ENCODE results near the gene WBP2. TPM values are rescaled to one million over a fixed set of nuclear protein-coding genes. Genes with fewer than 3 reads are reported as not detected.

Gene WBP2
- total and polyA plus RNA-seq, 2 of the 8 experiments (the other 6 are each of a cell fraction or from before 2014, with no cell fraction given) = 48.2 to 71.2 TPM

- no peak for FAIRE-seq
- no peak overlapping the region for H3K4me3 ChIP-seq (ENCODE audit: extremely low read depth in 1 of 4, insufficient read depth in 2 of 4, low read depth in 3 of 4, low read length in 4 of 4)
- H3K4me2 ChIP-seq (ENCODE audit: insufficient read depth in 1 of 2, low read depth in 2 of 2, low read length in 2 of 2) = no peak overlapping the region
- peaks cover 3 to 16% (median 10%) of the 10 kb centered on the region in 4 experiments for H3K4me1 ChIP-seq (replicated peaks in 1 of 4; ENCODE audit: control insufficient read depth in 3 of 4, insufficient read depth in 4 of 4, low read length in 3 of 4)
- ChIA-PET CTCF (ENCODE audit: partially characterized antibody) (interaction anchor here (0.6 to 51.3 kb wide), 7 partner anchors 10 to 1044 kb away, joined by 3 to 885 read pairs (median 5); partner anchors contain the start of gene CDK3), POLR2A (ENCODE audit: partially characterized antibody) (interaction anchor here (0.9 to 7.4 kb wide), 7 partner anchors 10 to 380 kb away, joined by 3 to 40 read pairs (median 3); no protein-coding TSS in a partner anchor)
- no peak for DNase-seq (ENCODE audit: low read depth in 1 of 2, low spot score in 2 of 2)
- H4K5ac ChIP-seq (ENCODE audit: insufficient read length, low read depth, low read length) = no peak overlapping the region
- H3K14ac ChIP-seq (ENCODE audit: insufficient read length) = no peak overlapping the region
- H2BK20ac ChIP-seq (ENCODE audit: low read length) = no peak overlapping the region
- H2BK120ac ChIP-seq (replicated peaks; ENCODE audit: low read depth, low read length) = no peak overlapping the region
- H3K36me3 ChIP-seq (ENCODE audit: control insufficient read depth in 2 of 4, insufficient read depth in 4 of 4, low read length in 3 of 4) = peaks cover 5 to 35% (median 23%) of the 10 kb centered on the region in 4 experiments; a peak in 7 of 8 replicates
- H2BK12ac ChIP-seq (ENCODE audit: low read depth, low read length) = no peak overlapping the region
- H3K4ac ChIP-seq (replicated peaks; ENCODE audit: insufficient read length, low read depth, low read length) = no peak overlapping the region
- no peak overlapping the region for H4K8ac ChIP-seq (ENCODE audit: extremely low read depth, insufficient read depth, low read length)
- H3K18ac ChIP-seq (ENCODE audit: extremely low read depth, low read length) = no peak overlapping the region
- peaks cover 0 to 24% of the 10 kb centered on the region in 2 experiments; a peak in 2 of 4 replicates for H3K79me2 ChIP-seq (ENCODE audit: control insufficient read depth in 1 of 2, insufficient read depth in 2 of 2, low read length in 2 of 2)
- no peak overlapping the region for H2AK5ac ChIP-seq (ENCODE audit: low read depth, low read length)
- H4K20me1 ChIP-seq (replicated peaks in 1 of 2; ENCODE audit: control insufficient read depth in 1 of 2, insufficient read depth in 2 of 2, low read length in 2 of 2) = peaks cover 2 to 5% of the 10 kb centered on the region in 2 experiments
- no peak overlapping the region for H2BK15ac ChIP-seq (ENCODE audit: low read length)
- H3K9me3 ChIP-seq (ENCODE audit: insufficient read depth in 2 of 2, low read depth in 1 of 2, low read length in 1 of 2) = no peaks in the 10 kb centered on the region
- H3K27ac ChIP-seq (ENCODE audit: low read depth, low read length) = no peak overlapping the region
- H3K56ac ChIP-seq (replicated peaks; ENCODE audit: insufficient read length, low read depth, low read length) = no peak overlapping the region
- H3K27me3 ChIP-seq (replicated peaks in 1 of 4; ENCODE audit: control insufficient read depth in 3 of 4, extremely low read depth in 1 of 4, insufficient read depth in 3 of 4, low read length in 3 of 4) = no peaks in the 10 kb centered on the region
- TF ChIP-seq POLR2AphosphoS5 (IDR thresholded peaks at IDR 0.05; ENCODE audit: low read depth, low read length) (no peak), CBX8 (IDR thresholded peaks at IDR 0.05; ENCODE audit: borderline replicate concordance, low read depth, low read length) (no peak), SP2 (IDR thresholded peaks at IDR 0.05; ENCODE audit: low read length) (no peak), BCL11A (IDR thresholded peaks at IDR 0.05; ENCODE audit: low read depth in 2 of 2, low read length in 2 of 2) (no peak), CTBP2 (IDR thresholded peaks at IDR 0.05; ENCODE audit: borderline replicate concordance, insufficient read depth, insufficient read length, low read length) (no peak), POLR2A (IDR thresholded peaks at IDR 0.05; ENCODE audit: control extremely low read depth in 1 of 2, low read depth in 2 of 2, low read length in 2 of 2) (no peak), EP300 (IDR thresholded peaks at IDR 0.05; ENCODE audit: borderline replicate concordance in 1 of 2, low read depth in 2 of 2, low read length in 2 of 2) (no peak), RAD21 (IDR thresholded peaks at IDR 0.05 in 1 of 2, conservative IDR thresholded peaks at IDR 0.05 in 1 of 2; ENCODE audit: low read depth in 2 of 2, low read length in 2 of 2) (no peak), CBX5 (IDR thresholded peaks at IDR 0.05; ENCODE audit: low read depth, low read length) (no peak), TBP (IDR thresholded peaks at IDR 0.05; ENCODE audit: low read depth, low read length) (no peak), CEBPB (IDR thresholded peaks at IDR 0.05; ENCODE audit: low read depth, low read length) (no peak), SRF (IDR thresholded peaks at IDR 0.05; ENCODE audit: low read depth, low read length) (no peak)
- no peak overlapping the region for H2AFZ ChIP-seq (ENCODE audit: low read length)
- no peak overlapping the region for H3K23ac ChIP-seq (ENCODE audit: insufficient read length)
- no peak overlapping the region for H4K91ac ChIP-seq (replicated peaks; ENCODE audit: insufficient read length, low read length)
- peaks cover 3% of the 10 kb centered on the region; the same call in 1 of the 2 replicates for H3K79me1 ChIP-seq (ENCODE audit: low read depth, low read length)
- H3K23me2 ChIP-seq (ENCODE audit: low read depth, low read length) = peaks cover 11% of the 10 kb centered on the region
- 91% methylated on average over 21 of the region's 23 CpGs; no CpG with 5 or more reads in 1 of the 2 experiments for whole genome bisulfite sequencing, 2 experiments (ENCODE audit: extremely low coverage in 1 of 2, insufficient coverage in 1 of 2, insufficient read length in 1 of 2, insufficient replicate concordance in 2 of 2, low coverage in 1 of 2, low lambda C conversion rate in 2 of 2, missing lambda C conversion rate in 1 of 2)
- no peak overlapping the region for H3K9ac ChIP-seq (replicated peaks in 1 of 4; ENCODE audit: extremely low read depth in 1 of 4, low read depth in 3 of 4, low read length in 3 of 4)
- no peak overlapping the region for H2BK5ac ChIP-seq (ENCODE audit: low read depth, low read length)
These were observed 44.8 kb upstream of the WBP2 start for GRCh38 chr17:75899767-75900468.
